ENCODE measurements around the gene CX3CR1. TPM values are rescaled to one million over a fixed set of nuclear protein-coding genes. Genes with fewer than 3 reads are reported as not detected.

Gene CX3CR1
- total and polyA plus RNA-seq, 2 experiments from 2014 or later = not detected

DNA sequence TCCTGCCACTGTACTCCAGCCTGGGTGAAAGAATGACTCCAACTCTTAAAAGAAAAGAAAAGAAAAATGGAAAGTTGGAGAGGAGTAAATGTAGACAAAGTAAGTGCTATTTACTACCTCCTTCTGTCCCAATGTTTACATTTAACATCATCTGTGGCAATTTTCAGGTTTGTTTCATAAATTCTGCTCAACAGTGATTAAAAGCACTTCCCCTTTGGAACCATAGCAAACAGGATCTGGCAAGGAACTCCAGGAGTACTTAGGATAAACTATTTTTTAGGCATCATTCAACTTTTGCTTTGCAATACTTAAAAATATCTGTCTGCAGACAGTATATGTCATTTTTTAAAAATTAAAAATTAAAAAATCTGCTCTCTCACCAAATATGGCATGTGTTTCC, 5.5 kb upstream of the CX3CR1 start:
- no peak overlapping the region for H3K9ac ChIP-seq
- in situ Hi-C loops (cut with MboI) = loop anchor here (10.0 kb wide), 1 partner anchor 191 kb away; no protein-coding TSS in a partner anchor
- no peak for DNase-seq
- H4K20me1 ChIP-seq (ENCODE audit: insufficient read depth) = no peaks in the 10 kb centered on the region
- H3K27ac ChIP-seq = no peak overlapping the region
- no peaks in the 10 kb centered on the region; the same call in 1 of the 2 replicates for H3K27me3 ChIP-seq (replicated peaks; ENCODE audit: insufficient read depth)
- no peaks in the 10 kb centered on the region for H3F3A ChIP-seq (ENCODE audit: insufficient read depth)
- H3K4me2 ChIP-seq (ENCODE audit: unreplicated experiment) = no peak overlapping the region
- no peaks in the 10 kb centered on the region for H3K9me3 ChIP-seq (ENCODE audit: low read depth)
- H3K9me2 ChIP-seq (ENCODE audit: insufficient read depth) = no peaks in the 10 kb centered on the region
- no peak overlapping the region for H2AFZ ChIP-seq
- no peak for TF ChIP-seq EZH2phosphoT487 (IDR thresholded peaks at IDR 0.05; ENCODE audit: insufficient read depth, low read depth)
- no peaks in the 10 kb centered on the region for H3K4me1 ChIP-seq (ENCODE audit: insufficient read depth)
- no peaks in the 10 kb centered on the region for H3K36me3 ChIP-seq (ENCODE audit: low read depth)
- H3K79me2 ChIP-seq (ENCODE audit: insufficient read depth) = no peaks in the 10 kb centered on the region
- H3K4me3 ChIP-seq = no peak overlapping the region

DNA sequence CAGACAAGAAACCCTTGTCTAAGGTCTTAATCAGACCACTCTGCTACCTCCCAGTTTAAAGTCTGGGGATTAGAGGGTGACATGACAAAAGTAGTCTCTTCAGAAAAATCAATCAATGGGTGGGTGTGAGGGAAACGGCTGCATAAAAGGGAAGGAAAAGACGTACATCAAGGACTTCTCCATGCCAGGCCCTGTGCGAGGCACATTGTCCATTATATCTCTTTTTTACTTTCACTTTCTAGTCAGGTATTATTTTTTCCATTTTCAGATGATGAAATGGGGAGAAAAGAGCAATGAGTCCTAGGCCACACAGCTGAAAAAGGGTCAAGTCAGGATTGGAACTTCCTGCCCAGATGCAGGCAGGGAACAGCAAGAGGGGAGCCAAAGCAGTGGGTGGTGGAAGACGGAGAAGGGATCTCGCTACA, 4.6 kb upstream of the CX3CR1 start:
- no peak overlapping the region for H3K9ac ChIP-seq
- no peak overlapping the region for H3K4me2 ChIP-seq (ENCODE audit: unreplicated experiment)
- TF ChIP-seq EZH2phosphoT487 (IDR thresholded peaks at IDR 0.05; ENCODE audit: insufficient read depth, low read depth) = no peak
- TF ChIP-seq EZH2 (IDR thresholded peaks at IDR 0.05; ENCODE audit: insufficient read depth, poor library complexity, severe bottlenecking) = no peak
- no peak overlapping the region for H3K27ac ChIP-seq
- H3K9me2 ChIP-seq (ENCODE audit: insufficient read depth) = no peaks in the 10 kb centered on the region
- H2AFZ ChIP-seq = no peak overlapping the region
- WGBS, 2 experiments (ENCODE audit: low coverage in 1 of 2, low lambda C conversion rate in 2 of 2, missing lambda C conversion rate in 2 of 2) = 72 to 82% methylated on average over 5 of the region's 5 CpGs
- no peaks in the 10 kb centered on the region; the same call in 1 of the 2 replicates for H3K27me3 ChIP-seq (replicated peaks; ENCODE audit: insufficient read depth)
- no peaks in the 10 kb centered on the region for H4K20me1 ChIP-seq (ENCODE audit: insufficient read depth)
- no peaks in the 10 kb centered on the region for H3K36me3 ChIP-seq (ENCODE audit: low read depth)
- H3K79me2 ChIP-seq (ENCODE audit: insufficient read depth) = no peaks in the 10 kb centered on the region
- H3K4me3 ChIP-seq = no peak overlapping the region
- no peaks in the 10 kb centered on the region for H3K4me1 ChIP-seq (ENCODE audit: insufficient read depth)
- in situ Hi-C loops (cut with MboI) = loop anchor here (5.0 to 10.0 kb wide), 2 partner anchors 72 to 190 kb away; no protein-coding TSS in a partner anchor
- no peaks in the 10 kb centered on the region for H3K9me3 ChIP-seq (ENCODE audit: low read depth)
- DNase-seq = no peak
- H3F3A ChIP-seq (ENCODE audit: insufficient read depth) = no peaks in the 10 kb centered on the region

DNA sequence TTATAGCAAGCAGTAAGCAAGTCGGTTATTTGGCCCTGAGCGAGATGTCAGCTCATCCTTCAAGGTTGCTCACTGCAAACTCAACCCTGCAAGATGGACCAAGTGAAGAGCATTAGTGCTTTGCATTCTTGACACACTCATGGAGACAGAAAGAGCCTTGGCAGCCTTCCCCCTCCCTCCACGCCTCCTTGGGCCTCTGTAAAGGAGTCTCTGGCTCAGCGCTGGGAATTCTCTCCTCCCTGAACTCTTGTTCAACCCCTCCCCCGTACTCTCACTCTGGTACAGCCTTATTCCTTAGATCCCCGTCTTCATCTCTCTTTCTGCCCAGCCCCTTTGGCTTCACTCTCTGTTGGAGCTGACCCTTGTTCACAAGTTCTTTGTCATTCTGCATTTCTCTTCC, 2.2 kb upstream of the CX3CR1 start:
- Histone ChIP-seq H3K36me3 (ENCODE audit: low read depth) (no peaks in the 10 kb centered on the region), H3K9ac (no peak overlapping the region), H3K4me2 (ENCODE audit: unreplicated experiment) (no peak overlapping the region), H3K9me3 (ENCODE audit: low read depth) (no peaks in the 10 kb centered on the region), H3K27me3 (replicated peaks; ENCODE audit: insufficient read depth) (no peaks in the 10 kb centered on the region; the same call in none of the 2 replicates), H3F3A (ENCODE audit: insufficient read depth) (no peaks in the 10 kb centered on the region), H2AFZ (no peak overlapping the region), H3K79me2 (ENCODE audit: insufficient read depth) (no peaks in the 10 kb centered on the region), H4K20me1 (ENCODE audit: insufficient read depth) (no peaks in the 10 kb centered on the region), H3K27ac (no peak overlapping the region), H3K9me2 (ENCODE audit: insufficient read depth) (no peaks in the 10 kb centered on the region), H3K4me1 (ENCODE audit: insufficient read depth) (no peaks in the 10 kb centered on the region), H3K4me3 (no peak overlapping the region)
- 63 to 78% methylated on average over 6 of the region's 6 CpGs for WGBS, 2 experiments (ENCODE audit: low coverage in 1 of 2, low lambda C conversion rate in 2 of 2, missing lambda C conversion rate in 2 of 2)
- no peak for TF ChIP-seq EZH2phosphoT487 (IDR thresholded peaks at IDR 0.05; ENCODE audit: insufficient read depth, low read depth)
- TF ChIP-seq EZH2 (IDR thresholded peaks at IDR 0.05; ENCODE audit: insufficient read depth, poor library complexity, severe bottlenecking) = no peak
- in situ Hi-C loops (cut with MboI) = loop anchor here (5.0 to 10.0 kb wide), 2 partner anchors 70 to 187 kb away; no protein-coding TSS in a partner anchor
- no peak for DNase-seq

DNA sequence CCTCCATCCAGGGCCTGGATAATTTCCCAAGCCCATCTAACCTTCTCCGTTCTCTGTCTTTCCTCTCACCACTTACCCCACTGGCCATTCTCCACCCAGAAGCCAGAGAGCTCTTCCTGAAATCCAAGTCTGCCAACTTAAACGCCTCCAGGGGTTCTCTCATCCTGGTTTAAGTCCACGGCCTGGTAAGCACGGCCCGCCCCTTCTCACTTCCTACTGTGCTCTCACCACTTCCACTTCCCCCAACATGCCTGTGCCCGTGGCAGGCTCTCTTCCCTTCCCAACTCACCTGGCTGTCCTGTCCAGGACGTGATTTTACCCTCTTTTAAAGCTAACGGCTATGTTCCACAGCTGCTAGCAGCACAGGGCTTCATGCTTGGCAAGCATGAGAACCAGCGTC, 1.7 kb upstream of the CX3CR1 start:
- Histone ChIP-seq H3K36me3 (ENCODE audit: low read depth) (no peaks in the 10 kb centered on the region), H2AFZ (no peak overlapping the region), H3K9ac (no peak overlapping the region), H3K9me3 (ENCODE audit: low read depth) (no peaks in the 10 kb centered on the region), H3F3A (ENCODE audit: insufficient read depth) (no peaks in the 10 kb centered on the region), H3K27me3 (replicated peaks; ENCODE audit: insufficient read depth) (peaks cover 5% of the 10 kb centered on the region), H3K4me3 (no peak overlapping the region), H3K79me2 (ENCODE audit: insufficient read depth) (no peaks in the 10 kb centered on the region), H3K27ac (no peak overlapping the region), H3K4me1 (ENCODE audit: insufficient read depth) (no peaks in the 10 kb centered on the region), H4K20me1 (ENCODE audit: insufficient read depth) (no peaks in the 10 kb centered on the region), H3K9me2 (ENCODE audit: insufficient read depth) (no peaks in the 10 kb centered on the region), H3K4me2 (ENCODE audit: unreplicated experiment) (no peak overlapping the region)
- TF ChIP-seq EZH2phosphoT487 (IDR thresholded peaks at IDR 0.05; ENCODE audit: insufficient read depth, low read depth) (no peak), EZH2 (IDR thresholded peaks at IDR 0.05; ENCODE audit: insufficient read depth, poor library complexity, severe bottlenecking) (no peak)
- no peak for DNase-seq
- 66 to 77% methylated on average over 9 of the region's 9 CpGs for WGBS, 2 experiments (ENCODE audit: low coverage in 1 of 2, low lambda C conversion rate in 2 of 2, missing lambda C conversion rate in 2 of 2)
- in situ Hi-C loops (cut with MboI) = loop anchor here (5.0 to 10.0 kb wide), 2 partner anchors 69 to 187 kb away; no protein-coding TSS in a partner anchor

DNA sequence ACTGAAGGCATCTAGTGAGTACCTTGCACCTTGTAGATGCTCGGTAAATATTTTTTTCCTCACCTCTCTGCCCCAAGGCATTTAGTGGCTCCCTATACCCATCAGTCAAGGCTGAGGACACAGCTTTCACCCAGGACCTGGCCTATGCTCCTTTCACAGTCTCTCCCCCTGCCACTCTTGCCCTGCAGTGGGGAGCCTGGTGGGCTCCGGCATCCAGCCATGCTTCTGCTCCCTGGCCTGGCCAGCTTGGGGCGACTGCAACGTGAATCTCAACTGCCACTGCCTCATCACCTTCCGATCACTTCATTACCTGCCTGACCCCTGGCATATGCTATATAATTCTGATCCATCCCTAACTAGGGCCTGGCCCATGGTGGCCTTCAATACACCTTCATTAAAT, 735 bp upstream of the CX3CR1 start:
- Histone ChIP-seq H4K20me1 (ENCODE audit: insufficient read depth) (no peaks in the 10 kb centered on the region), H3K9ac (no peak overlapping the region), H3K4me1 (ENCODE audit: insufficient read depth) (no peaks in the 10 kb centered on the region), H3F3A (ENCODE audit: insufficient read depth) (no peaks in the 10 kb centered on the region), H3K79me2 (ENCODE audit: insufficient read depth) (no peaks in the 10 kb centered on the region), H3K27me3 (replicated peaks; ENCODE audit: insufficient read depth) (peaks cover 15% of the 10 kb centered on the region), H3K27ac (no peak overlapping the region), H3K9me2 (ENCODE audit: insufficient read depth) (no peaks in the 10 kb centered on the region), H2AFZ (no peak overlapping the region), H3K4me2 (ENCODE audit: unreplicated experiment) (no peak overlapping the region), H3K4me3 (no peak overlapping the region), H3K36me3 (ENCODE audit: low read depth) (no peaks in the 10 kb centered on the region), H3K9me3 (ENCODE audit: low read depth) (no peaks in the 10 kb centered on the region)
- no peak for TF ChIP-seq EZH2 (IDR thresholded peaks at IDR 0.05; ENCODE audit: insufficient read depth, poor library complexity, severe bottlenecking)
- TF ChIP-seq EZH2phosphoT487 (IDR thresholded peaks at IDR 0.05; ENCODE audit: insufficient read depth, low read depth) = no peak
- no peak for DNase-seq
- in situ Hi-C loops (cut with MboI) = loop anchor here (5.0 to 10.0 kb wide), 2 partner anchors 68 to 186 kb away; no protein-coding TSS in a partner anchor
- 77 to 85% methylated on average over 5 of the region's 5 CpGs for WGBS, 2 experiments (ENCODE audit: low coverage in 1 of 2, low lambda C conversion rate in 2 of 2, missing lambda C conversion rate in 2 of 2)

Measured in GM23248 (cell line).